ENCODE results near the gene MFN1.

MFN1 gene

DNA sequence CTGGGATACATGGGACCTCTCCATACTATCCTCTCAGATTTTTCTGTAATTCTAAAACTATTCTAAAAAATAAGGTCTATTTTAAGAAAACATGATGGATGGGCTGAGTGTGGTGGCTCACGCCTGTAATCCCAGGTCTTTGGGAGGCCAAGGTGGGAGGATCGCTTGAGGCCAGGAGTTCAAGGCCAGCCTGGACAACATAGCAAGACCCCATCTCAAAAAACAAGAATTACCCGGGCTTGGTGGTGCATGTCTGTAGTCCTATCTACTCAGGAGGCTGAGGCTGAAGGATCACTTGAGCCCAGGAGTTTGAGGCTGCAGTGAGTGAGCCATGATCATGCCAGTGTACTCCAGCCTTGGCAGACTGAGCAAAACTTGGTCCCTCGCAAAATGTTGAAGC is 15.3 kb upstream of the MFN1 start:
- Histone ChIP-seq H3K27me3 (ENCODE audit: insufficient read depth, low read length) (no peaks in the 10 kb centered on the region), H3K9me3 (ENCODE audit: insufficient read depth, low read depth, low read length) (no peaks in the 10 kb centered on the region), H3K79me2 (ENCODE audit: control insufficient read depth, insufficient read depth, low read length, poor library complexity) (no peaks in the 10 kb centered on the region), H2BK120ac (ENCODE audit: insufficient read depth, low read length, poor library complexity) (no peak overlapping the region), H2AK5ac (ENCODE audit: low read length) (no peak overlapping the region), H4K91ac (ENCODE audit: low read depth, low read length) (no peak overlapping the region), H2BK5ac (ENCODE audit: low read depth, low read length, poor library complexity) (no peak overlapping the region), H3K9ac (ENCODE audit: low read length) (no peak overlapping the region), H3K14ac (ENCODE audit: low read length) (no peak overlapping the region), H3K79me1 (ENCODE audit: low read length) (no peaks in the 10 kb centered on the region), H3K4me3 (ENCODE audit: low read depth, low read length) (no peak overlapping the region), H3K4me1 (ENCODE audit: control insufficient read depth in 1 of 2, insufficient read depth in 2 of 2, low read length in 2 of 2) (no peaks in the 10 kb centered on the region), H3K4ac (ENCODE audit: low read depth, low read length) (no peak overlapping the region), H3K4me2 (ENCODE audit: low read length) (no peak overlapping the region), H3K36me3 (ENCODE audit: control insufficient read depth in 1 of 2, insufficient read depth in 2 of 2, low read length in 2 of 2) (peaks cover 19 to 34% of the 10 kb centered on the region in 2 experiments), H3K23ac (ENCODE audit: low read length) (no peak overlapping the region), H3K27ac (ENCODE audit: low read depth, low read length) (no peak overlapping the region), H4K8ac (ENCODE audit: low read depth, low read length) (no peak overlapping the region), H2BK12ac (ENCODE audit: low read length) (no peak overlapping the region), H2AFZ (ENCODE audit: insufficient read depth, low read length, poor library complexity) (no peak overlapping the region), H4K12ac (ENCODE audit: low read depth, low read length) (no peak overlapping the region), H3K18ac (ENCODE audit: low read length) (no peak overlapping the region)
- no CpG with 5 or more reads among the region's 4 CpGs for WGBS (ENCODE audit: extremely low coverage, insufficient coverage, insufficient read length)
- no peak for DNase-seq

DNA sequence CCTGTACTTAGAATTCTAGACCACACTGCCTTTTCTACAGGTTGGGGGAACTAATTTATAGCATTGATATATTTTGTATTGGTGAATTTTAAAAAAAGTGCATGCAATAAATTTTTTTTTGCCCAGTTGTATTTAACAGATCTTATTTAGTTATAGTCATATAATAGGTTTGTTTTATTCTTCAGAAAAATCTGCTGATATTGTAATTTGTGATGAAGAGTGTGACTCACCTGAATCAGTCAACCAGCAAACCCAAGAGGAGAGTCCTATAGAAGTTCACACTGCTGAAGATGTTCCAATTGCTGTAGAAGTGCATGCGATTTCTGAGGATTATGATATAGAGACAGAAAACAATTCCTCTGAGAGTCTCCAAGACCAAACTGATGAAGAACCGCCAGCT is 14.4 kb upstream of the MFN1 start:
- Histone ChIP-seq H3K18ac (ENCODE audit: low read length) (no peak overlapping the region), H2AFZ (ENCODE audit: insufficient read depth, low read length, poor library complexity) (no peak overlapping the region), H3K9me3 (ENCODE audit: insufficient read depth, low read depth, low read length) (no peaks in the 10 kb centered on the region), H3K79me1 (ENCODE audit: low read length) (no peaks in the 10 kb centered on the region), H3K4me1 (ENCODE audit: control insufficient read depth in 1 of 2, insufficient read depth in 2 of 2, low read length in 2 of 2) (no peaks in the 10 kb centered on the region), H4K91ac (ENCODE audit: low read depth, low read length) (no peak overlapping the region), H3K4ac (ENCODE audit: low read depth, low read length) (no peak overlapping the region), H3K4me2 (ENCODE audit: low read length) (no peak overlapping the region), H3K27me3 (ENCODE audit: insufficient read depth, low read length) (no peaks in the 10 kb centered on the region), H2AK5ac (ENCODE audit: low read length) (no peak overlapping the region), H2BK120ac (ENCODE audit: insufficient read depth, low read length, poor library complexity) (no peak overlapping the region), H3K36me3 (ENCODE audit: control insufficient read depth in 1 of 2, insufficient read depth in 2 of 2, low read length in 2 of 2) (peaks cover 19 to 35% of the 10 kb centered on the region in 2 experiments), H3K4me3 (ENCODE audit: low read depth, low read length) (no peak overlapping the region), H4K8ac (ENCODE audit: low read depth, low read length) (no peak overlapping the region), H2BK12ac (ENCODE audit: low read length) (no peak overlapping the region), H3K23ac (ENCODE audit: low read length) (no peak overlapping the region), H4K12ac (ENCODE audit: low read depth, low read length) (no peak overlapping the region), H3K9ac (ENCODE audit: low read length) (no peak overlapping the region), H3K79me2 (ENCODE audit: control insufficient read depth, insufficient read depth, low read length, poor library complexity) (no peaks in the 10 kb centered on the region), H2BK5ac (ENCODE audit: low read depth, low read length, poor library complexity) (no peak overlapping the region), H3K14ac (ENCODE audit: low read length) (no peak overlapping the region), H3K27ac (ENCODE audit: low read depth, low read length) (no peak overlapping the region)
- DNase-seq, result no peak
- WGBS (ENCODE audit: extremely low coverage, insufficient coverage, insufficient read length), result no CpG with 5 or more reads among the region's 2 CpGs

GRCh38 chr3:179336345-179336929 is 11.1 kb upstream of the MFN1 start:
- H4K91ac ChIP-seq (ENCODE audit: low read depth, low read length), result no peak overlapping the region
- H2BK12ac ChIP-seq (ENCODE audit: low read length), result no peak overlapping the region
- WGBS (ENCODE audit: extremely low coverage, insufficient coverage, insufficient read length), result no CpG with 5 or more reads among the region's 1 CpG
- no peak overlapping the region for H2AK5ac ChIP-seq (ENCODE audit: low read length)
- H2BK5ac ChIP-seq (ENCODE audit: low read depth, low read length, poor library complexity), result no peak overlapping the region
- no peak overlapping the region for H3K14ac ChIP-seq (ENCODE audit: low read length)
- H3K9me3 ChIP-seq (ENCODE audit: insufficient read depth, low read depth, low read length), result no peaks in the 10 kb centered on the region
- H4K12ac ChIP-seq (ENCODE audit: low read depth, low read length), result no peak overlapping the region
- no peak overlapping the region for H4K8ac ChIP-seq (ENCODE audit: low read depth, low read length)
- H3K23ac ChIP-seq (ENCODE audit: low read length), result no peak overlapping the region
- H3K27me3 ChIP-seq (ENCODE audit: insufficient read depth, low read length), result no peaks in the 10 kb centered on the region
- H3K79me1 ChIP-seq (ENCODE audit: low read length), result no peaks in the 10 kb centered on the region
- no peaks in the 10 kb centered on the region for H3K79me2 ChIP-seq (ENCODE audit: control insufficient read depth, insufficient read depth, low read length, poor library complexity)
- H3K9ac ChIP-seq (ENCODE audit: low read length), result no peak overlapping the region
- peaks cover 9 to 18% of the 10 kb centered on the region in 2 experiments for H3K36me3 ChIP-seq (ENCODE audit: control insufficient read depth in 1 of 2, insufficient read depth in 2 of 2, low read length in 2 of 2)
- no peak overlapping the region for H3K4me3 ChIP-seq (ENCODE audit: low read depth, low read length)
- no peaks in the 10 kb centered on the region for H3K4me1 ChIP-seq (ENCODE audit: control insufficient read depth in 1 of 2, insufficient read depth in 2 of 2, low read length in 2 of 2)
- H2BK120ac ChIP-seq (ENCODE audit: insufficient read depth, low read length, poor library complexity), result no peak overlapping the region
- DNase-seq, result peak; percentile 64 to 93
- no peak overlapping the region for H3K18ac ChIP-seq (ENCODE audit: low read length)
- no peak overlapping the region for H3K4ac ChIP-seq (ENCODE audit: low read depth, low read length)
- H3K27ac ChIP-seq (ENCODE audit: low read depth, low read length), result no peak overlapping the region
- H3K4me2 ChIP-seq (ENCODE audit: low read length), result no peak overlapping the region
- H2AFZ ChIP-seq (ENCODE audit: insufficient read depth, low read length, poor library complexity), result no peak overlapping the region

- H2BK120ac ChIP-seq (ENCODE audit: insufficient read depth, low read length, poor library complexity), result no peak overlapping the region
- H3K4me1 ChIP-seq (ENCODE audit: control insufficient read depth in 1 of 2, insufficient read depth in 2 of 2, low read length in 2 of 2), result no peaks in the 10 kb centered on the region
- H3K23ac ChIP-seq (ENCODE audit: low read length), result no peak overlapping the region
- peaks cover 2% of the 10 kb centered on the region for H3K9me3 ChIP-seq (ENCODE audit: insufficient read depth, low read depth, low read length)
- no peak overlapping the region for H2BK12ac ChIP-seq (ENCODE audit: low read length)
- WGBS (ENCODE audit: extremely low coverage, insufficient coverage, insufficient read length), result no CpG with 5 or more reads among the region's 5 CpGs
- peak; percentile 40 to 72 for DNase-seq
- H3K9ac ChIP-seq (ENCODE audit: low read length), result peak overlapping the region; percentile 64
- H3K79me1 ChIP-seq (ENCODE audit: low read length), result peaks cover 4% of the 10 kb centered on the region
- H3K27me3 ChIP-seq (ENCODE audit: insufficient read depth, low read length), result no peaks in the 10 kb centered on the region
- H2AFZ ChIP-seq (ENCODE audit: insufficient read depth, low read length, poor library complexity), result no peak overlapping the region
- H3K79me2 ChIP-seq (ENCODE audit: control insufficient read depth, insufficient read depth, low read length, poor library complexity), result peaks cover 2% of the 10 kb centered on the region
- peaks cover 2 to 14% of the 10 kb centered on the region in 2 experiments for H3K36me3 ChIP-seq (ENCODE audit: control insufficient read depth in 1 of 2, insufficient read depth in 2 of 2, low read length in 2 of 2)
- H3K14ac ChIP-seq (ENCODE audit: low read length), result no peak overlapping the region
- H3K4me2 ChIP-seq (ENCODE audit: low read length), result peak overlapping the region; percentile 94
- no peak overlapping the region for H4K12ac ChIP-seq (ENCODE audit: low read depth, low read length)
- H3K18ac ChIP-seq (ENCODE audit: low read length), result no peak overlapping the region
- H2BK5ac ChIP-seq (ENCODE audit: low read depth, low read length, poor library complexity), result no peak overlapping the region
- H4K8ac ChIP-seq (ENCODE audit: low read depth, low read length), result no peak overlapping the region
- H2AK5ac ChIP-seq (ENCODE audit: low read length), result no peak overlapping the region
- no peak overlapping the region for H3K27ac ChIP-seq (ENCODE audit: low read depth, low read length)
- no peak overlapping the region for H4K91ac ChIP-seq (ENCODE audit: low read depth, low read length)
- no peak overlapping the region for H3K4ac ChIP-seq (ENCODE audit: low read depth, low read length)
- no peak overlapping the region for H3K4me3 ChIP-seq (ENCODE audit: low read depth, low read length)
Observed at GRCh38 chr3:179348325-179349013, 960 bp downstream of the MFN1 start.
